Trophoblast cell (in vitro differentiated cells and primary cell): ENCODE data around the gene PCSK5.
A peak's percentile ranks its signal among the peaks of the same experiment; 100 is the strongest.

Experiments
- DNase-seq, 2 donors: peaks; one replicate each; pipeline ENCODE4 v3.0.0-alpha.2; 2016
- H2AFZ ChIP-seq: 2 replicates; pipeline ENCODE4 v1.6.1; 2013; ENCODE audit warnings: low read length, moderate library complexity, mild to moderate bottlenecking; ENCODE audit not compliant: insufficient read depth, poor library complexity
- H2AK5ac ChIP-seq: 2 replicates; pipeline ENCODE4 v1.6.1; 2013; ENCODE audit warnings: mild to moderate bottlenecking, low read length
- H2BK120ac ChIP-seq: 2 replicates; pipeline ENCODE4 v1.6.1; 2013; ENCODE audit warnings: low read length, mild to moderate bottlenecking, moderate library complexity; ENCODE audit not compliant: insufficient read depth, poor library complexity
- H2BK12ac ChIP-seq: 2 replicates; pipeline ENCODE4 v1.6.1; 2013; ENCODE audit warnings: mild to moderate bottlenecking, low read length, moderate library complexity
- H2BK5ac ChIP-seq: 2 replicates; pipeline ENCODE4 v1.6.1; 2013; ENCODE audit warnings: low read length, low read depth, moderate library complexity, mild to moderate bottlenecking; ENCODE audit not compliant: poor library complexity
- H3K14ac ChIP-seq: 2 replicates; pipeline ENCODE4 v1.6.1; 2013; ENCODE audit warnings: mild to moderate bottlenecking, low read length
- H3K18ac ChIP-seq: 2 replicates; pipeline ENCODE4 v1.6.1; 2013; ENCODE audit warnings: mild to moderate bottlenecking, low read length
- H3K23ac ChIP-seq: 2 replicates; pipeline ENCODE4 v1.6.1; 2013; ENCODE audit warnings: low read length
- H3K27ac ChIP-seq: 2 replicates; pipeline ENCODE4 v1.5.1; 2013; ENCODE audit warnings: low read depth, mild to moderate bottlenecking, inconsistent platforms, low read length, moderate library complexity
- H3K27me3 ChIP-seq: 2 replicates; pipeline ENCODE4 v1.6.1; 2013; ENCODE audit warnings: inconsistent platforms, mild to moderate bottlenecking, low read length, moderate library complexity; ENCODE audit not compliant: insufficient read depth
- H3K36me3 ChIP-seq, 2 experiments: 1 replicate in 1 of 2; 2 replicates in 1 of 2; pipeline ENCODE4 v1.6.1; 2013; ENCODE audit warnings: low read length in 2 of 2, mild to moderate bottlenecking in 2 of 2, moderate library complexity in 1 of 2; ENCODE audit not compliant: insufficient read depth in 2 of 2, control insufficient read depth in 1 of 2
- H3K4ac ChIP-seq: 2 replicates; pipeline ENCODE4 v1.6.1; 2013; ENCODE audit warnings: low read depth, mild to moderate bottlenecking, low read length, moderate library complexity
- H3K4me1 ChIP-seq, 2 experiments: 1 replicate in 1 of 2; 2 replicates in 1 of 2; pipeline ENCODE4 v1.6.1; 2013; ENCODE audit warnings: low read length in 2 of 2, mild to moderate bottlenecking in 2 of 2, moderate library complexity in 1 of 2; ENCODE audit not compliant: insufficient read depth in 2 of 2, control insufficient read depth in 1 of 2
- H3K4me2 ChIP-seq: 2 replicates; pipeline ENCODE4 v1.6.1; 2013; ENCODE audit warnings: inconsistent platforms, mild to moderate bottlenecking, low read length, moderate library complexity
- H3K4me3 ChIP-seq: 2 replicates; pipeline ENCODE4 v1.5.1; 2013; ENCODE audit warnings: mild to moderate bottlenecking, low read depth, low read length, inconsistent platforms
- H3K79me1 ChIP-seq: one replicate; pipeline ENCODE4 v1.6.1; 2013; ENCODE audit warnings: low read length
- H3K79me2 ChIP-seq: 2 replicates; pipeline ENCODE4 v1.6.1; 2013; ENCODE audit warnings: low read length, mild to moderate bottlenecking; ENCODE audit not compliant: control insufficient read depth, insufficient read depth, poor library complexity
- H3K9ac ChIP-seq: 2 replicates; pipeline ENCODE4 v1.6.1; 2013; ENCODE audit warnings: mild to moderate bottlenecking, low read length
- H3K9me3 ChIP-seq: 2 replicates; pipeline ENCODE4 v1.6.1; 2013; ENCODE audit warnings: low read depth, mild to moderate bottlenecking, control low read depth, inconsistent platforms, low read length; ENCODE audit not compliant: insufficient read depth
- H4K12ac ChIP-seq: 2 replicates; pipeline ENCODE4 v1.6.1; 2013; ENCODE audit warnings: low read depth, mild to moderate bottlenecking, low read length, moderate library complexity
- H4K8ac ChIP-seq: 2 replicates; pipeline ENCODE4 v1.6.1; 2013; ENCODE audit warnings: low read depth, mild to moderate bottlenecking, low read length, moderate library complexity
- H4K91ac ChIP-seq: one replicate; pipeline ENCODE4 v1.6.1; 2013; ENCODE audit warnings: low read depth, mild to moderate bottlenecking, low read length, moderate library complexity
- WGBS: extraction: QIAGEN DNeasy Blood & Tissue Kit; methylation state at CpG from one replicate; pipeline ENCODE4 v1.1.7; 2013; ENCODE audit warnings: missing lambda C conversion rate; ENCODE audit not compliant: insufficient read length, insufficient coverage; ENCODE audit errors: extremely low coverage; 5-methylcytosine and 5-hydroxymethylcytosine counted together

Gene PCSK5

DNA sequence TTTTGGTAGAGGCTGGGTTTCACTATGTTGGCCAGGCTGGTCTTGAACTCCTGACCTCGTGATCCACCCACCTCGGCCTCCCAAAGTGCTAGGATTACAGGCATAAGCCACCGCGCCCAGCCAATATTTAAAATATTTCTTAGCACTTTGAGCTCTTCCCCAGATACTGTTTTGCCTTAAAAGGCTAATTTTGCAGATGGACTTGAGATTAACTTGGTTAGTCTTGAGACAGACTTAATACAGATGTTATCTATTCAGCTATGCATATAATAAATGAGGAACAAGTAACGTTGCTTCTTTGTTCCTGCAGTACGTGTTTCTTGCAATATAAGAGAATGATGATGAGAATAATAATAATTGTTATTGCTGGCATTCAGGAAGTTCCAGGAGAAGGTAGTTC lies 56.3 kb downstream of the PCSK5 start:
- Histone ChIP-seq H2BK120ac (no peak overlapping the region), H2BK12ac (no peak overlapping the region), H4K12ac (no peak overlapping the region), H3K27ac (no peak overlapping the region), H3K27me3 (no peaks in the 10 kb centered on the region), H2AFZ (no peak overlapping the region), H2AK5ac (no peak overlapping the region), H3K79me2 (no peaks in the 10 kb centered on the region), H3K14ac (no peak overlapping the region), H3K36me3 (peaks cover 0 to 3% of the 10 kb centered on the region in 2 experiments), H3K9me3 (no peaks in the 10 kb centered on the region), H3K9ac (no peak overlapping the region), H4K8ac (no peak overlapping the region), H3K4me3 (no peak overlapping the region), H3K4ac (no peak overlapping the region), H3K18ac (no peak overlapping the region), H2BK5ac (no peak overlapping the region), H3K4me2 (no peak overlapping the region), H3K23ac (no peak overlapping the region), H3K79me1 (peaks cover 2% of the 10 kb centered on the region), H3K4me1 (no peaks in the 10 kb centered on the region), H4K91ac (no peak overlapping the region)
- DNase-seq = peak in 1 of 2 donors; percentile 84
- WGBS = no CpG with 5 or more reads among the region's 6 CpGs

DNA sequence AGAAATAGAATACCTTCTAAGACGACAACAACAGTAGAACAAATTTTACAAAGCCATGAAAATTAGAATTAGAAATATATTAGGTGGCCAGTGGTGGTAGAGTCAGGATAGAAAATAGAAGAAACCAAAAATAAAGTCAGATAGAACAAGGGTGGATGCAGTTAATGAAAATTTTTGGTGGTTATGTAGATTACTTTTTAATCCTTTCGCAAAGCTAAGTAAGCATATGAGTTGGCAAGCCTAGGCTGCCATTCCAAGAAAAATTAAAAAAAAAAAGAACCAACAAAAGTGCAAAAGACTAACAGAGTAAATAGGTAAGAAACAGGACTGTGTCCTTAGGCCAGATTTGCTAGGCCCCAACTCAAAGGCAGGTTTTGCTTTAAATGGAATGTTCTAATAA lies 56.8 kb downstream of the PCSK5 start:
- Histone ChIP-seq H2AFZ (no peak overlapping the region), H3K23ac (no peak overlapping the region), H2BK5ac (no peak overlapping the region), H3K4me2 (no peak overlapping the region), H4K91ac (no peak overlapping the region), H2AK5ac (no peak overlapping the region), H3K9ac (no peak overlapping the region), H4K8ac (no peak overlapping the region), H3K27ac (no peak overlapping the region), H3K4me1 (no peaks in the 10 kb centered on the region), H3K27me3 (no peaks in the 10 kb centered on the region), H2BK12ac (no peak overlapping the region), H3K4me3 (no peak overlapping the region), H3K36me3 (peaks cover 0 to 3% of the 10 kb centered on the region in 2 experiments), H3K9me3 (no peaks in the 10 kb centered on the region), H3K79me2 (no peaks in the 10 kb centered on the region), H2BK120ac (no peak overlapping the region), H3K4ac (no peak overlapping the region), H3K18ac (no peak overlapping the region), H4K12ac (no peak overlapping the region), H3K79me1 (peaks cover 2% of the 10 kb centered on the region), H3K14ac (no peak overlapping the region)
- WGBS = no CpG with 5 or more reads among the region's 2 CpGs
- peak; percentile 43 to 83 for DNase-seq

DNA sequence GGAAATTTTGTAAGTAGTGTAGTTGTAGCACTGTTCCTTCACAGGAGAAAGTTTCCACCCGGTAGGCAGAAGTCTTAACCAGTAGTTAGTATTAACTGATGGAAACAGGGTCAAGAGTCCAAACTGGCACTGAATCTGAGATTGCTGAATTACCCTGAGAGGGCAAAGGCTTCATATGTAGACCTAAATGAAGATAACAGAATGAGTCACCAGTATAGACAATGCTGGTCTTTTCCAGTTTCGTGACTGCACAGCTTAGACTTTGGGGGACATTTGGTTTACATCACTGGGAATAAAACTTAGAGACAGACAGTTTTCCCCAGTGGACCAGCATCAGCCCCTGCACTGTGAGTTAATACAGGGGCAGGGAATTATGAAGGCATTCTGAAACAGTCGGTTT lies 60.5 kb downstream of the PCSK5 start:
- H3K9me3 ChIP-seq = no peaks in the 10 kb centered on the region
- H3K4me3 ChIP-seq = no peak overlapping the region
- H3K79me2 ChIP-seq = no peaks in the 10 kb centered on the region
- WGBS = no CpG with 5 or more reads among the region's 3 CpGs
- H3K14ac ChIP-seq = no peak overlapping the region
- no peak overlapping the region for H3K4me2 ChIP-seq
- no peak overlapping the region for H3K27ac ChIP-seq
- H3K9ac ChIP-seq = no peak overlapping the region
- H3K23ac ChIP-seq = no peak overlapping the region
- H2BK120ac ChIP-seq = no peak overlapping the region
- H3K18ac ChIP-seq = no peak overlapping the region
- no peaks in the 10 kb centered on the region for H3K27me3 ChIP-seq
- no peaks in the 10 kb centered on the region for H3K4me1 ChIP-seq
- H4K12ac ChIP-seq = no peak overlapping the region
- H4K8ac ChIP-seq = no peak overlapping the region
- no peak overlapping the region for H2BK12ac ChIP-seq
- H4K91ac ChIP-seq = no peak overlapping the region
- H3K4ac ChIP-seq = no peak overlapping the region
- peaks cover 0 to 3% of the 10 kb centered on the region in 2 experiments for H3K36me3 ChIP-seq
- DNase-seq = peak in 1 of 2 donors; percentile 58
- no peak overlapping the region for H2AFZ ChIP-seq
- no peak overlapping the region for H2BK5ac ChIP-seq
- no peak overlapping the region for H2AK5ac ChIP-seq
- peaks cover 2% of the 10 kb centered on the region for H3K79me1 ChIP-seq

DNA sequence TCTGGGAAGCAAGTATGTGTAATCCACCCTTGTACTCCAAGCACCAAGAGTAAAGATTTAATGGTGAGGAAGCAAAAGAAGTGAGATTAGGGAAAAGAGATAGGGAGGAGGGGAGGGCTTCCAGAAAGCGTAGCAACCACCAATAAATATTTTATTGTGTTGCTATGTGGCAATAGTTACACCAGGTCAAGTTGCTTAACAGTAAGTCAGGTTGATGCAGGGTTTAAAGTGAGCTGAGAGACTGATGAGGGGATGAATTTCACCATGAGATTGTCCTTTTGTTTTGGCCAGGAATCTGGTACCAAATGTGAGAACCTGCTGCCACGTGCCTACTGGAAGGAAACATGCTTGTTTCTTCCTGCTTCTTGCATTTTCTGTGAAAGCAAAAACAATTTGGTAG lies 62.7 kb downstream of the PCSK5 start:
- H2AFZ ChIP-seq = no peak overlapping the region
- H3K27ac ChIP-seq = no peak overlapping the region
- H3K14ac ChIP-seq = no peak overlapping the region
- H4K91ac ChIP-seq = no peak overlapping the region
- H2AK5ac ChIP-seq = no peak overlapping the region
- H3K79me1 ChIP-seq = no peaks in the 10 kb centered on the region
- no peak overlapping the region for H2BK12ac ChIP-seq
- H3K79me2 ChIP-seq = no peaks in the 10 kb centered on the region
- H3K27me3 ChIP-seq = no peaks in the 10 kb centered on the region
- H4K12ac ChIP-seq = no peak overlapping the region
- H3K9me3 ChIP-seq = no peaks in the 10 kb centered on the region
- H3K4me1 ChIP-seq = no peaks in the 10 kb centered on the region
- H3K23ac ChIP-seq = no peak overlapping the region
- H3K4me3 ChIP-seq = no peak overlapping the region
- no CpG with 5 or more reads among the region's 2 CpGs for WGBS
- no peak overlapping the region for H3K4me2 ChIP-seq
- peaks cover 0 to 3% of the 10 kb centered on the region in 2 experiments for H3K36me3 ChIP-seq
- no peak overlapping the region for H3K18ac ChIP-seq
- H4K8ac ChIP-seq = no peak overlapping the region
- peak; percentile 16 to 59 for DNase-seq
- no peak overlapping the region for H3K9ac ChIP-seq
- H2BK5ac ChIP-seq = no peak overlapping the region
- H3K4ac ChIP-seq = no peak overlapping the region
- no peak overlapping the region for H2BK120ac ChIP-seq
